ENCODE data around the gene AOPEP. TPM values are rescaled to one million over a fixed set of nuclear protein-coding genes. Genes with fewer than 3 reads are reported as not detected.
A peak's percentile ranks its signal among the peaks of the same experiment; 100 is the strongest.

The AOPEP gene
- total and polyA plus RNA-seq, 9 of the 15 experiments (the other 6 are each of a cell fraction or from before 2014, with no cell fraction given) = 4.5 to 19.3 (median 13.5) TPM

- DNase-seq (ENCODE audit: extremely low read depth in 1 of 4, low spot score in 3 of 4) (no peak), FAIRE-seq (no peak), ATAC-seq (no peak)
- no peak overlapping the region for H2AFZ ChIP-seq (ENCODE audit: low read depth, low read length)
- H3K9ac ChIP-seq (ENCODE audit: insufficient read depth in 1 of 2, low read depth in 2 of 2, low read length in 2 of 2) = no peak overlapping the region
- H3K27me3 ChIP-seq (ENCODE audit: control insufficient read depth in 2 of 2, insufficient read depth in 2 of 2, low read length in 2 of 2) = no peaks in the 10 kb centered on the region
- POLR2A ChIA-PET = interaction anchor here (0.8 kb wide), 1 partner anchor 17 kb away, joined by 4 read pairs; the partner anchor contains the start of gene AOPEP
- no peak overlapping the region for H3K4me2 ChIP-seq (ENCODE audit: insufficient read depth, low read length)
- no peak overlapping the region for H3K4me3 ChIP-seq
- H3K27ac ChIP-seq (ENCODE audit: extremely low read depth, low read depth, low read length) = no peak overlapping the region
- H3K9me3 ChIP-seq (replicated peaks; ENCODE audit: control insufficient read depth, insufficient read depth, low read depth, low read length) = no peaks in the 10 kb centered on the region; the same call in 1 of the 2 replicates
- in situ Hi-C loops (cut with MboI) = no loop called here
- no peaks in the 10 kb centered on the region for H4K20me1 ChIP-seq (replicated peaks; ENCODE audit: control insufficient read depth, insufficient read depth, low read length)
- CTCF ChIA-PET (ENCODE audit: low intra/inter-chr PET ratio) = no interaction called here
- intact Hi-C loops (cut with micrococcal nuclease) = no loop called here
- 0 out of 3 replicates have a peak, but pooled peaks cover 2% of the 10 kb centered on the region for H3K79me2 ChIP-seq (ENCODE audit: control insufficient read depth, insufficient read depth, low read length)
- BruUV-seq (replicated peaks) = TSS peak; percentile 21
- no peak for TF ChIP-seq ZNF57 (CRISPR knock-in tag; IDR thresholded peaks at IDR 0.05)
- no peak for TF ChIP-seq ZHX1 (conservative IDR thresholded peaks at IDR 0.05; ENCODE audit: low read length)
- no peak for TF ChIP-seq ZNF586 (CRISPR knock-in tag; conservative IDR thresholded peaks at IDR 0.05)
- TF ChIP-seq CUX1 (CRISPR knock-in tag; IDR thresholded peaks at IDR 0.05) = no peak
- no peaks in the 10 kb centered on the region for H3K9me1 ChIP-seq (ENCODE audit: control insufficient read depth, insufficient read depth, low read length)
- H3K36me3 ChIP-seq (ENCODE audit: control insufficient read depth, insufficient read depth, low read length) = no peaks in the 10 kb centered on the region
- WGBS (ENCODE audit: insufficient coverage, low coverage, missing lambda C conversion rate) = 62% methylated on average over 6 of the region's 6 CpGs
- H3K4me1 ChIP-seq (replicated peaks in 1 of 2; ENCODE audit: control insufficient read depth in 2 of 2, insufficient read depth in 2 of 2, low read length in 2 of 2) = peaks cover 0 to 3% of the 10 kb centered on the region in 2 experiments; a peak in 1 of 5 replicates
These were observed 16.8 kb downstream of the AOPEP start for GRCh38 chr9:94743035-94743954.

Data from K562 (cell line).